NCI-H524 treated with DMSO at 0.1 percent for 48 hours (cell line): ENCODE data around the gene CEP19.
A peak's percentile ranks its signal among the peaks of the same experiment; 100 is the strongest.

Experiments used
- DNase-seq: peaks from one replicate; lab custom pipeline; 2025; lab: John Stamatoyannopoulos, UW

CEP19 gene

GRCh38 chr3:196708467-196708866 is 3.6 kb downstream of the CEP19 start:
- no peak for DNase-seq

- DNase-seq = no peak
These were observed 4.5 kb downstream of the CEP19 start for GRCh38 chr3:196707566-196707965.

GRCh38 chr3:196706731-196707130 is 5.3 kb downstream of the CEP19 start:
- DNase-seq = no peak

- DNase-seq = no peak
These were observed 5.7 kb downstream of the CEP19 start for GRCh38 chr3:196706327-196706726.

GRCh38 chr3:196700801-196701200 is 11.2 kb downstream of the CEP19 start:
- DNase-seq = no peak

GRCh38 chr3:196699749-196700148 is 12.3 kb downstream of the CEP19 start:
- no peak for DNase-seq

- DNase-seq = no peak
These were observed 14.8 kb downstream of the CEP19 start for GRCh38 chr3:196697270-196697669.

- DNase-seq = no peak
These were observed 16.2 kb downstream of the CEP19 start for GRCh38 chr3:196695849-196696226.

- DNase-seq = no peak
These were observed 16.9 kb downstream of the CEP19 start for GRCh38 chr3:196694941-196695848.

GRCh38 chr3:196694202-196694638 is 17.8 kb downstream of the CEP19 start:
- DNase-seq = no peak

- no peak for DNase-seq
These were observed 20.7 kb downstream of the CEP19 start for GRCh38 chr3:196691386-196691785.

GRCh38 chr3:196689941-196690660 is 21.9 kb downstream of the CEP19 start:
- DNase-seq = no peak

GRCh38 chr3:196688349-196688748 is 23.7 kb downstream of the CEP19 start:
- DNase-seq = no peak

GRCh38 chr3:196686436-196686835 is 25.6 kb downstream of the CEP19 start:
- no peak for DNase-seq

- peak; percentile 33 for DNase-seq
These were observed 27.3 kb downstream of the CEP19 start for GRCh38 chr3:196684548-196685407.

- no peak for DNase-seq
These were observed 34.1 kb downstream of the CEP19 start for GRCh38 chr3:196677931-196678330.

GRCh38 chr3:196677353-196677752 is 34.7 kb downstream of the CEP19 start:
- DNase-seq = no peak

- DNase-seq = no peak
These were observed 38.4 kb downstream of the CEP19 start for GRCh38 chr3:196673632-196674031.

GRCh38 chr3:196670339-196670738 is 41.7 kb downstream of the CEP19 start:
- no peak for DNase-seq

- DNase-seq = no peak
These were observed 44.8 kb downstream of the CEP19 start for GRCh38 chr3:196667056-196667825.
